ENCODE data around the gene AP2M1.

DNA sequence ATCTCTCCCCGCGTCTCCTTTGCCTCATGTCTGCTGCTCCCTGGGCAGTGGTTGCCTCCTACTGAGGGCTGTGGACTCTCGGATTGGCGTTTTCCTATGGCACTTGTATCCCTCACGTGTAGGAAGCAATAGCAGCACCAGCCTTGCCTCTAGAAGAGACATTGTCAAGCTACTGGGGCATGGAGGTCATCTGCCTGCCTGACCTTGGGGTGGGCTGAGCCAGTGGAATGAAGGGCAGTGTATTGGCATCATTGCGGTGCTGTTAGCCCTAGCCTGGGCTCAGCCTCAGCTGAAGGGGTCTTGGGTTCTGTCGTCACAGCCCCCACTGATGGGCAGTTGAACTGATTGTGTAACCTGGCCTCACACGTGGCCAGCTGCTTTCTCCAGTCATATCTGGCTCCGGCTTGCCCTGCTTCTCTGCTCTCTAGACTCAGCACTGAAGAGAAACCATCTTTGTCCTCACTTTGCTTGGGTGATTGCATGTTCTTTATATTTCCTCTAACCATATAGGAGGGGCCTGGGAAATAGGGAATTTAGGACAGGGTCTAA lies 19.4 kb downstream of the AP2M1 start:
- TF ChIP-seq CTCF (IDR thresholded peaks at IDR 0.05 in 4 of 5, conservative IDR thresholded peaks at IDR 0.05 in 1 of 5) (no peak), POLR2A (IDR thresholded peaks at IDR 0.05) (no peak)

All from gastrocnemius medialis (tissue), 4 donors.